HepG2 (cell line): ENCODE measurements around the gene HIVEP2. TPM values are rescaled to one million over a fixed set of nuclear protein-coding genes. Genes with fewer than 3 reads are reported as not detected.
A peak's percentile ranks its signal among the peaks of the same experiment; 100 is the strongest.

Experiments used
- AHR ChIP-seq: IDR thresholded peaks from 2 replicates; pipeline ENCODE4 v1.6.1; 2018; ENCODE audit warnings: missing genetic modification reagents, missing compliant biosample characterization
- ELK4 ChIP-seq: sonication (generic); formaldehyde crosslinking; IDR thresholded peaks from 2 replicates; pipeline ENCODE4 v1.9.0; 2021; ENCODE audit warnings: missing genetic modification reagents, borderline replicate concordance
- ETV6 ChIP-seq: sonication (generic); formaldehyde crosslinking; conservative IDR thresholded peaks from 2 replicates; pipeline ENCODE4 v1.4.0; 2020; ENCODE audit warnings: missing genetic modification reagents
- HNRNPK ChIP-seq: fragments of 200-400 bp; formaldehyde crosslinking; IDR thresholded peaks from 2 replicates; pipeline ENCODE4 v1.6.1; 2018; ENCODE audit warnings: low read length, low read depth, moderate library complexity, mild to moderate bottlenecking; ENCODE audit not compliant: poor library complexity, severe bottlenecking
- JUNB ChIP-seq: sonication (generic); formaldehyde crosslinking; IDR thresholded peaks from 2 replicates; pipeline ENCODE4 v1.8.0; 2022; ENCODE audit warnings: missing genetic modification reagents, mild to moderate bottlenecking, borderline replicate concordance
- NAIF1 ChIP-seq: sonication (generic); formaldehyde crosslinking; IDR thresholded peaks from 2 replicates; pipeline ENCODE4 v1.5.0; 2020; ENCODE audit warnings: mild to moderate bottlenecking, missing genetic modification reagents, borderline replicate concordance
- NFKB2 ChIP-seq: sonication (generic); formaldehyde crosslinking; IDR thresholded peaks from 2 replicates; pipeline ENCODE4 v1.4.0; 2020; ENCODE audit warnings: missing genetic modification reagents, borderline replicate concordance
- SPEN ChIP-seq: sonication (generic); formaldehyde crosslinking; IDR thresholded peaks from 2 replicates; pipeline ENCODE4 v1.5.1; 2020; ENCODE audit warnings: low read depth, mild to moderate bottlenecking, missing genetic modification reagents
- ZBTB40 ChIP-seq, 2 experiments: fragments of 450-650 bp in 1 of 2; sonication (generic) in 1 of 2; formaldehyde crosslinking in 1 of 2; IDR thresholded peaks; 2 replicates each; pipeline versions ENCODE4 v1.6.1 to v1.8.0; 2016 to 2022; ENCODE audit warnings: antibody characterized with exemption in 1 of 2, mild to moderate bottlenecking in 1 of 2, missing genetic modification reagents in 1 of 2
- ZNF501 ChIP-seq: sonication (generic); formaldehyde crosslinking; IDR thresholded peaks from 2 replicates; pipeline ENCODE4 v1.5.1; 2020; ENCODE audit warnings: mild to moderate bottlenecking, moderate library complexity, missing genetic modification reagents
- ZNF572 ChIP-seq: sonication (generic); formaldehyde crosslinking; IDR thresholded peaks from 2 replicates; pipeline ENCODE4 v1.5.1; 2020; ENCODE audit warnings: mild to moderate bottlenecking, missing genetic modification reagents
- ZNF737 ChIP-seq: sonication (generic); formaldehyde crosslinking; IDR thresholded peaks from 2 replicates; pipeline ENCODE4 v1.5.0; 2020; ENCODE audit warnings: missing genetic modification reagents, mild to moderate bottlenecking, borderline replicate concordance
- polyA plus RNA-seq, 8 experiments: library from polyadenylated mRNA; depleted of rRNA in 3 of 8; stranded (reverse) in 7 of 8; unstranded in 1 of 8; fragments of >200 nt; fragmentation: Illumina TruSeq in 4 of 8; extraction: Trizol in 4 of 8; gene quantifications; 2 replicates each; pipeline versions ENCODE4 v1.2.1 to v1.2.3, GENCODE V29; 2011 to 2016; ENCODE audit warnings: low read depth in 4 of 8, missing spikeins in 1 of 8, mixed read lengths in 1 of 8; ENCODE audit not compliant: insufficient read depth in 1 of 8
- total RNA-seq, 5 experiments: library from RNA; depleted of rRNA; stranded (reverse); fragments of >200 nt; fragmentation: Illumina TruSeq; extraction: Trizol; gene quantifications; 2 replicates each; pipeline ENCODE4 v1.2.3, GENCODE V29; 2016; ENCODE audit warnings: low read depth in 1 of 5
- TF ChIP-seq, protein P1 (sequence below): sonication (generic); formaldehyde crosslinking; IDR thresholded peaks from 2 replicates; pipeline ENCODE4 v1.8.1; 2023; ENCODE audit warnings: mild to moderate bottlenecking, inconsistent platforms, moderate library complexity, missing genetic modification reagents, borderline replicate concordance
- TF ChIP-seq, protein P2 (sequence below), 2 experiments: sonication (generic) in 1 of 2; formaldehyde crosslinking in 1 of 2; IDR thresholded peaks; 2 replicates each; pipeline versions ENCODE4 v1.4.0 to v1.6.1; 2018 to 2020; ENCODE audit warnings: missing genetic modification reagents in 2 of 2, borderline replicate concordance in 1 of 2, low read depth in 1 of 2, mild to moderate bottlenecking in 1 of 2, missing biosample characterization in 1 of 2

Gene HIVEP2
- total and polyA plus RNA-seq, 2 of the 13 experiments (the other 11 are each of a cell fraction or from before 2014, with no cell fraction given), result 3.4 to 12.9 TPM

GRCh38 chr6:142946181-142946923 lies 1.4 kb upstream of the HIVEP2 start (continued):
- no peak for TF ChIP-seq ETV6 (CRISPR knock-in tag)
- no peak for TF ChIP-seq ZNF501 (CRISPR knock-in tag)
- peak; percentile 70 for TF ChIP-seq SPEN
- no peak for TF ChIP-seq ZBTB40 (IDR thresholded peaks at IDR 0.05)
- TF ChIP-seq ZBTB40 (CRISPR knock-in tag; IDR thresholded peaks at IDR 0.05), result no peak
- TF ChIP-seq, protein P1, sequence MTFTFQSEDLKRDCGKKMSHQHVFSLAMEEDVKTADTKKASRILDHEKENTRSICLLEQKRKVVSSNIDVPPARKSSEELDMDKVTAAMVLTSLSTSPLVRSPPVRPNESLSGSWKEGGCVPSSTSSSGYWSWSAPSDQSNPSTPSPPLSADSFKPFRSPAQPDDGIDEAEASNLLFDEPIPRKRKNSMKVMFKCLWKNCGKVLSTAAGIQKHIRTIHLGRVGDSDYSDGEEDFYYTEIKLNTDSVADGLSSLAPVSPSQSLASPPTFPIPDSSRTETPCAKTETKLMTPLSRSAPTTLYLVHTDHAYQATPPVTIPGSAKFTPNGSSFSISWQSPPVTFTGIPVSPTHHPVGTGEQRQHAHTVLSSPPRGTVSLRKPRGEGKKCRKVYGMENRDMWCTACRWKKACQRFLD (CRISPR knock-in tag), result no peak
- TF ChIP-seq, protein P2, sequence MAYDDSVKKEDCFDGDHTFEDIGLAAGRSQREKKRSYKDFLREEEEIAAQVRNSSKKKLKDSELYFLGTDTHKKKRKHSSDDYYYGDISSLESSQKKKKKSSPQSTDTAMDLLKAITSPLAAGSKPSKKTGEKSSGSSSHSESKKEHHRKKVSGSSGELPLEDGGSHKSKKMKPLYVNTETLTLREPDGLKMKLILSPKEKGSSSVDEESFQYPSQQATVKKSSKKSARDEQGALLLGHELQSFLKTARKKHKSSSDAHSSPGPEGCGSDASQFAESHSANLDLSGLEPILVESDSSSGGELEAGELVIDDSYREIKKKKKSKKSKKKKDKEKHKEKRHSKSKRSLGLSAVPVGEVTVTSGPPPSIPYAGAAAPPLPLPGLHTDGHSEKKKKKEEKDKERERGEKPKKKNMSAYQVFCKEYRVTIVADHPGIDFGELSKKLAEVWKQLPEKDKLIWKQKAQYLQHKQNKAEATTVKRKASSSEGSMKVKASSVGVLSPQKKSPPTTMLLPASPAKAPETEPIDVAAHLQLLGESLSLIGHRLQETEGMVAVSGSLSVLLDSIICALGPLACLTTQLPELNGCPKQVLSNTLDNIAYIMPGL (CRISPR knock-in tag; IDR thresholded peaks at IDR 0.05; ENCODE audit: borderline replicate concordance in 1 of 2, low read depth in 1 of 2), result peak; percentile 41 to 48; a peak in 1 of 4 replicates
- TF ChIP-seq ZNF737 (CRISPR knock-in tag), result no peak
- no peak for TF ChIP-seq ZNF572 (CRISPR knock-in tag)
- TF ChIP-seq NAIF1, result no peak
- TF ChIP-seq ELK4 (CRISPR knock-in tag), result no peak
- peak; percentile 91 for TF ChIP-seq HNRNPK
- TF ChIP-seq NFKB2 (CRISPR knock-in tag), result 0 out of 2 replicates have a peak, but pooled peaks have one; percentile 7
- no peak for TF ChIP-seq AHR
- no peak for TF ChIP-seq JUNB
